Measurements from ENCODE around the gene PCGF5. TPM values are rescaled to one million over a fixed set of nuclear protein-coding genes. Genes with fewer than 3 reads are reported as not detected.
A peak's percentile ranks its signal among the peaks of the same experiment; 100 is the strongest.
"Not testable (repeated sequence)": the region's sequence is repeated elsewhere in the genome, so short reads cannot be mapped to it uniquely, and the experiment has no call there.

Gene PCGF5
- total RNA-seq, 1 donor from 2014 or later = 27.4 TPM

GRCh38 chr10:91247360-91248111, 27.1 kb downstream of the PCGF5 start:
- TF ChIP-seq CTCF (conservative IDR thresholded peaks at IDR 0.05; ENCODE audit: low read depth, low read length) = no peak
- H3K4me3 ChIP-seq (ENCODE audit: low read depth, low read length) = no peak overlapping the region
- no peak for DNase-seq (ENCODE audit: low read depth)

- no peak for TF ChIP-seq CTCF (conservative IDR thresholded peaks at IDR 0.05; ENCODE audit: low read depth, low read length)
- no peak overlapping the region for H3K4me3 ChIP-seq (ENCODE audit: low read depth, low read length)
- no peak for DNase-seq (ENCODE audit: low read depth)
These were observed 29.2 kb downstream of the PCGF5 start for GRCh38 chr10:91249700-91250099.

- DNase-seq (ENCODE audit: low read depth) = no peak
- no peak for TF ChIP-seq CTCF (conservative IDR thresholded peaks at IDR 0.05; ENCODE audit: low read depth, low read length)
- no peak overlapping the region for H3K4me3 ChIP-seq (ENCODE audit: low read depth, low read length)
These were observed 29.9 kb downstream of the PCGF5 start for GRCh38 chr10:91250341-91250740.

GRCh38 chr10:91251430-91252056, 31.1 kb downstream of the PCGF5 start:
- peak; percentile 12 for DNase-seq (ENCODE audit: low read depth)
- H3K4me3 ChIP-seq (ENCODE audit: low read depth, low read length) = no peak overlapping the region
- TF ChIP-seq CTCF (conservative IDR thresholded peaks at IDR 0.05; ENCODE audit: low read depth, low read length) = peak; percentile 93

- no peak for DNase-seq (ENCODE audit: low read depth)
- H3K4me3 ChIP-seq (ENCODE audit: low read depth, low read length) = no peak overlapping the region
- TF ChIP-seq CTCF (conservative IDR thresholded peaks at IDR 0.05; ENCODE audit: low read depth, low read length) = no peak
These were observed 32.8 kb downstream of the PCGF5 start for GRCh38 chr10:91253300-91253699.

- DNase-seq (ENCODE audit: low read depth) = no peak
These were observed 36.8 kb downstream of the PCGF5 start for GRCh38 chr10:91257310-91257709.

GRCh38 chr10:91260417-91260816, 40.0 kb downstream of the PCGF5 start:
- DNase-seq (ENCODE audit: low read depth) = not testable (repeated sequence)

More at GRCh38 chr10:91257310-91257709, 36.8 kb downstream of the PCGF5 start:
- H3K4me3 ChIP-seq (ENCODE audit: low read depth, low read length) = no peak overlapping the region
- TF ChIP-seq CTCF (conservative IDR thresholded peaks at IDR 0.05; ENCODE audit: low read depth, low read length) = no peak

More at GRCh38 chr10:91260417-91260816, 40.0 kb downstream of the PCGF5 start:
- H3K4me3 ChIP-seq (ENCODE audit: low read depth, low read length) = not testable (repeated sequence)
